Measurements from ENCODE around the gene LRRC37A. TPM values are rescaled to one million over a fixed set of nuclear protein-coding genes. Genes with fewer than 3 reads are reported as not detected.
A peak's percentile ranks its signal among the peaks of the same experiment; 100 is the strongest.
"Not testable (repeated sequence)": the region's sequence is repeated elsewhere in the genome, so short reads cannot be mapped to it uniquely, and the experiment has no call there.

The LRRC37A gene
- total RNA-seq, 4 donors from 2014 or later, result 1.6 to 4.2 (median 2.2) TPM

GRCh38 chr17:46348345-46348744, 53.4 kb downstream of the LRRC37A start:
- not testable (repeated sequence) for DNase-seq (ENCODE audit: low spot score)
- peak; percentile 75 for ATAC-seq (ENCODE audit: low FRiP score)

GRCh38 chr17:46349060-46349459, 54.1 kb downstream of the LRRC37A start:
- DNase-seq (ENCODE audit: low spot score); ATAC-seq (ENCODE audit: low FRiP score): not testable (repeated sequence)

- DNase-seq (ENCODE audit: low spot score); ATAC-seq (ENCODE audit: low FRiP score): not testable (repeated sequence)
These were observed 58.9 kb downstream of the LRRC37A start for GRCh38 chr17:46353856-46354255.

- ATAC-seq (ENCODE audit: low FRiP score), result peak; percentile 38
- not testable (repeated sequence) for DNase-seq (ENCODE audit: low spot score)
These were observed 66.3 kb downstream of the LRRC37A start for GRCh38 chr17:46361145-46361735.

GRCh38 chr17:46361755-46362154, 66.8 kb downstream of the LRRC37A start, which contains the start of gene ARL17B:
Gene ARL17B (minus strand): TSS chr17:46361766. CDS start chr17:46358397, 3,369 bp downstream.
- ATAC-seq (ENCODE audit: low FRiP score), result peak; percentile 99
- DNase-seq (ENCODE audit: low spot score), result peak; percentile 61

- not testable (repeated sequence) for DNase-seq (ENCODE audit: low spot score); ATAC-seq (ENCODE audit: low FRiP score)
These were observed 72.6 kb downstream of the LRRC37A start for GRCh38 chr17:46367520-46367919.

- DNase-seq (ENCODE audit: low spot score), result not testable (repeated sequence)
- ATAC-seq (ENCODE audit: low FRiP score), result peak; percentile 96
These were observed 77.6 kb downstream of the LRRC37A start for GRCh38 chr17:46372236-46373229.

GRCh38 chr17:46373418-46373817, 78.5 kb downstream of the LRRC37A start:
- DNase-seq (ENCODE audit: low spot score); ATAC-seq (ENCODE audit: low FRiP score): not testable (repeated sequence)

- DNase-seq (ENCODE audit: low spot score); ATAC-seq (ENCODE audit: low FRiP score): not testable (repeated sequence)
These were observed 88.2 kb downstream of the LRRC37A start for GRCh38 chr17:46383118-46383517.

- DNase-seq (ENCODE audit: low spot score); ATAC-seq (ENCODE audit: low FRiP score): not testable (repeated sequence)
These were observed 90.6 kb downstream of the LRRC37A start for GRCh38 chr17:46385491-46385890.

Small RNA genes within 50 kb of the gene (small RNA-seq; reads per million reads assigned to genes)
- gene RN7SL656P, result not detected

Other genes with a start within 250 kb of the LRRC37A start
- gene KANSL1, start 101.7 kb upstream of the LRRC37A start, total RNA-seq, result 100 to 1,000 TPM in 1 of 4 donors, 10 to 100 TPM in 3; 48.9 to 109 (median 57.4) TPM
- gene ARL17B, start 66.6 kb downstream of the LRRC37A start, total RNA-seq, result 10 to 100 TPM in 2 of 4 donors, 1 to 10 TPM in 2; 7.0 to 19.4 (median 10.7) TPM
- 10 to 100 TPM in 2 of 4 donors, 1 to 10 TPM in 2; 7.7 to 18.3 (median 11.4) TPM for gene LRRC37A2, start 217.3 kb downstream of the LRRC37A start, total RNA-seq

Measured in omental fat pad (tissue), 4 donors.